Stimulated activated CD8-positive, alpha-beta memory T cell treated with anti-CD3 and anti-CD28 coated beads, Interleukin-15, amount 100 ng/mL, for 1 hour (primary cell): ENCODE data around the gene NDUFS3.
"Not testable (repeated sequence)": the region's sequence is repeated elsewhere in the genome, so short reads cannot be mapped to it uniquely, and the experiment has no call there.

Experiments
- DNase-seq: peaks from one replicate; pipeline ENCODE4 v3.0.0-alpha.2; 2020; ENCODE audit warnings: low read depth

The NDUFS3 gene

DNA sequence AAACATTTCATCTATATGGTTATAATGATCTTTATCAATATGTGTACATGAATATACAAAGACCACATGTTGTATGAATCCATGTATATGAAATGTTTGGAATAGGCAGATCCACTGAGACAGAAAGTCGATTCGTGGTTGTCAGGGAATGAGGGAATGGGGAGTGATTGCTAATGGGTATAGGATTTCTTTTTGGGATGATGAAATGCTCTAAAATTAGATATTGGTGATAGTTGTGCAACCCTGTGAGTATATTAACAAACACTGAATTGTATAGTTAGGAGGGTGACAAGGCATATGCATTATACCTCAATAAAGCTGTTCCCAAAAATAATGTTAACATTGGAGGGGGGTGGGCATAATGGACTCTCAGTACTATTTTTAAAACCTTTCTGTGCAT, 18.4 kb upstream of the NDUFS3 start:
- DNase-seq, result no peak

DNA sequence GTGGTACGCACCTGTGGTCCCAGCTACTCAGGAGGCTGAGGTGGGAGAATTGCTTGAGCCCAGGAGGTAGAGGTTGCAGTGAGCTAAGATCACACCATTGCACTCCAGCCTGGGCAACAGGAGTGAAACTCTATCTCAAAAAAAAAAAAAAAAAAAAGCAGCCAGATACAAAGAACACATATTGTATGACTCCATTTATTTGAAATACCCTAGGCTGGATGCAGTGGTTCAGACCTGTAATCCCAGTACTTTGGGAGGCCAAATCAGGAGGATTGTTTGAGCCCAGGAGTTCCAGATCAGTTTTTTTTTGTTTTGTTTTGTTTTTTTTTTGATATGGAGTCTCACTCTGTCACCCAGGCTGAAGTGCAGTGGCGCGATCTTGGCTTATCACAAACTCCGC, 16.5 kb upstream of the NDUFS3 start:
- not testable (repeated sequence) for DNase-seq

DNA sequence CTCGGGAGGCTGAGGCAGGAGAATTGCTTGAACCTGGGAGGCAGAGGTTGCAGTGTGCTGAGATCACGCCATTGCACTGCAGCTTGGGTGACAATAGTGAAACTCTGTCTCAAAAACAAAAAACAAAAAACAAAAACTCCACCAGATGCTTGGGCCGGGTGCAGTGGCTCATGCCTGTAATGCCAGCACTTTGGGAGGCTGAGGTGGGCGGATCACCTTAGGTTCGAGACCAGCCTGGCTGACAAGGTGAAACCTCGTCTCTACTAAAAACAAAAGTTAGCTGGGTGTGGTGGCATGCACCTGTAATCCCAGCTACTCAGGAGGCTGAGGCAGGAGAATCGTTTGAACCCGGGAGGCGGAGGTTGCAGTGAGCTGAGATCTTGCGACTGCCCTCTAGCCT, 14.5 kb upstream of the NDUFS3 start:
- DNase-seq, result not testable (repeated sequence)

DNA sequence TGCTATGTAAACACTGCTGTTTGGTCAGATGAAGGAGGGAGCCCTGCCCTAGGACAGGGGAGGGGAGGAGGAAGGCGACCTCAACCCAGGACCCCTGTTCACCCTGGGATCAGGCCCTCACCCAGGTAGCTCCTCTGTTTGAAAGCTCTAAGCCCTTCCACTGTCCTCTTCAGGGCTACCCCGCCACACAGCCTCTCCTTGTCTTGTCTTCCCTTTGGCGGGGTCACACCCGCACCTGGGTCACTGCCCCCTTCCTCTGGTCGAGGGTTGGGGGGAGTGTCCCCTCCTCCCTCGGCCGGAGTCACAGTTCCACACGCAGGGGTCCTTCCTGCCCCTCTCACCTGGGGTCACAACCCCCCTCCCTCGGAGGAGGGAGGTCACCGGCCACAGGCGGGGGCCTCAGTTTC, 13.9 kb upstream of the NDUFS3 start:
- no peak for DNase-seq

DNA sequence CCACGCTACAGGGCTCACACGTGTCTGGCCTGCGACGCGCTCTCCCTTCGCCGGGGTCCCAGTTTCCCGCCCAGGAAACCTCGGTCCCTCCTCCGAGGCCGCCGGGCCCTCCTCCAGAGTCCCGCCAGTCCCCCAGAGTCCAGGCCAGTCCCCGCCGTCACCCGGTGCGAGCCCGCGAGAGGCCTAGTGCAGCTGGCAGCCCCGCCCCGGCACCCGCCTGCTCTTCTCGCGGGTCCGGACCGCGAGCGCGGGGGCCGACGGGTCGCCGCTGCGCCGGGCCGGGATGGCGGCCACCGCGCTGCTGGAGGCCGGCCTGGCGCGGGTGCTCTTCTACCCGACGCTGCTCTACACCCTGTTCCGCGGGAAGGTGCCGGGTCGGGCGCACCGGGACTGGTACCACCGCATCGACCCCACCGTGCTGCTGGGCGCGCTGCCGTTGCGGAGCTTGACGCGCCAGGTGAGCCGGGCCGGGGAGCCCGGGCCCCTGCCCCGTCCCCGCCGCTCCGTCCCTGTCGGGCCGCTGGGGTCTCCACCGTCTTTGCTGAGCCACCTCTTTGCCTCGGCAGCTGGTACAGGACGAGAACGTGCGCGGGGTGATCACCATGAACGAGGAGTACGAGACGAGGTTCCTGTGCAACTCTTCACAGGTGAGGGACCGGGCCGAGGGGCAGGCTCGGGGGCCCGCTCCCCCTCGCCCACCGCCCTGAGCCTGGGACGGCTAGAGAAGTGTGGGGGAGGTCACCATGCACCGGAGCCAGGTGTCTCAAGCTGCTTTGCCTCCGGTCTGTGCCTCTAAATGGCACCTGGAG, 13.3 kb upstream of the NDUFS3 start, which contains the start of gene PTPMT1:
TSS of gene PTPMT1 (plus strand) at position 260 of the 809 bp plus-strand sequence. CDS start at position 284, 24 bp downstream.
- no peak for DNase-seq

DNA sequence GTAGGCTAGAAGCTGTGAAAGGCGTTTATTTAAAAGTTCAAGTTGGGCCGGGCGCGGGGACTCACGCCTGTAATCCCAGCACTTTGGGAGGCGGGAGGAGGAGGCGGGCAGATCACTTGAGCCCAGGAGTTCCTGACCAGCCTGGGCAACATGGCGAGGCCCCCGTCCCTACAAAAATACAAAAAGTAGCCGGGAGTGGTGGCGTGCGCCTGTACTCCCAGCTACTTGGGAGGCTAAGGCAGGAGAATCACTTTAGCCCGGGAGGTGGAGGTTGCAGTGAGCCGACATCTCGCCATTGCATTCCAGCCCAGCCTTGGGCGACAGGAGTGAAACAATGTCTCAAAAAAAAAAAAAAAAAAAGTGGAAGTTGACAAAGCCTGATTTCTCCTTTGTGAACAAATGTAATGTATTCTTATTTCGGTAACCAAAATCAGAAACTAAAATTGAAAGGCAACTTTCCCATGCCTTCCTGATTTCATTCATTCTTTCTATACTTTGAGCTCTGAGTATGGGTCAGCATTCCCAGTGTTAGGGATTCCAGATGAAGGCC, 12.7 kb upstream of the NDUFS3 start:
- DNase-seq, result no peak

DNA sequence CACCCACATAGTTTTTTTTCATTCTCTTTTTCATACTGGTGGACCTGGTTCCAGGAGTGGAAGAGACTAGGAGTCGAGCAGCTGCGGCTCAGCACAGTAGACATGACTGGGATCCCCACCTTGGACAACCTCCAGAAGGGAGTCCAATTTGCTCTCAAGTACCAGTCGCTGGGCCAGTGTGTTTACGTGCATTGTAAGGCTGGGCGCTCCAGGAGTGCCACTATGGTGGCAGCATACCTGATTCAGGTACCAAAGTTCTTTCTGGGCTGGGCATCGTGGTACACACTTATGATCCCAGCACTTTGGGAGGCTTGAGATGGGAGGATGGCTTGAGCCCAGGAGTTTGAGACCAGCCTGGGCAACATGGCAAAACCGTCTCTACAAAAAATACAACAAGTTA, 9.2 kb upstream of the NDUFS3 start:
- no peak for DNase-seq

DNA sequence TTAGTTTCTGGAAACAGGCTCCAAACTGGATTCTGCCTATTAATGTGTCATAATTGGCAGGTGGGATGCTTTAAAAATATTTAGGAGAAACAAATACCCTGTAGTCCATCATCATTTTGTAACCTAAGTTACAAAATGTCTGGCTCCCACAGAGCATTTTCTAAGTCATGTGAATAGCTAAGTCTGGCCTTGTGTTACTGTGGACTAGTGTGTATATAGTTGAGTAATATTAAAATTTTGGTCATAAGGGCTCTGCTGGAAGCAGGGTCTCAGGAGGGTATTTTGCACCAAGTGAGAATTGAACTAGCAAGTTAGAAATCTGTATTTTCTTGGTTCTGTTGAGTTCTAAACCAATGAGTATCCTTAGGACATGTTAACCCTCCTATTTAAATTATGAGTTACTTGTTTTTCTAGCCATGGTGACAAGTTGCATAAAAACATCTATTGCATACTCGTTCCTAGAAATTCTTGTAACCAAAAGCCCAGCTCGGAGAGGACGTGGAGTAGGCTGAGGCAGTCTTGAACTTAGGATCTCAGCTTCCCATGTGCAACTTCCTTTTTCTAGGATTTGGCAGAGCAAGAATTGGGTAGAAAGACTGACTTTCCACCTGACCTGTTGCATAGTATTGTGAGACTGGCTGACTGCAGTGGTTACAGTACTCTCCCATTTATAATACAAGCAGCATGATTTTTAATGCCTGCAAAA, 8.1 kb upstream of the NDUFS3 start:
- DNase-seq, result no peak

DNA sequence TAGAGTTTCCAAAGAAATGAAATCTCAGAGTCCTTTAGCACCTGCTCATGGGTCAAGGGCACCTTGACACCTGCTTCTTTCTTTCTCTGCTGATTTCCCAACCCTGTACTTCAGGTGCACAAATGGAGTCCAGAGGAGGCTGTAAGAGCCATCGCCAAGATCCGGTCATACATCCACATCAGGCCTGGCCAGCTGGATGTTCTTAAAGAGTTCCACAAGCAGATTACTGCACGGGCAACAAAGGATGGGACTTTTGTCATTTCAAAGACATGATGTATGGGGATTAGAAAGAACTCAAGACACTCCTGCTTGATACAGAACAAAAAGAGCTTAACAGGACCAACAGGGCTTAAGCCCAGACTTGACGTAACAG, 7.5 kb upstream of the NDUFS3 start:
- no peak for DNase-seq

DNA sequence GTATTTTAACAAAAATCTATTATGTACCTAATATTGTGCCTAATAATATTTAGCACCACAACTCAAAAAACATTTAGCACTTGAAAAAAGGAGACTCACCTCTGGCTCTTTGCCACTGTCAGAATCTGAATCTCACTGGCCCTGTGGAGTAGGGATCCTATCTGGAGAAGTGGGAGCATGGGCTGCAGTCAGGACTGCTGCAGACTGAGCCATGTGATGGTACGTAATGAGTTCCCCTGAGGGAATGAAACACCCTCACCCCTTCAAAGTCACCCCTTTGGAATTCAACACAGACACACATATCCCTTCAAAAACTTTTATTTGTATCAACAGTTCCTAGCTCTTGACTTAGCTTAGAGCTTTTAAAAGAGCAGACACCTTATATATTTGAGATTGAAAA, 7.0 kb upstream of the NDUFS3 start:
- no peak for DNase-seq

DNA sequence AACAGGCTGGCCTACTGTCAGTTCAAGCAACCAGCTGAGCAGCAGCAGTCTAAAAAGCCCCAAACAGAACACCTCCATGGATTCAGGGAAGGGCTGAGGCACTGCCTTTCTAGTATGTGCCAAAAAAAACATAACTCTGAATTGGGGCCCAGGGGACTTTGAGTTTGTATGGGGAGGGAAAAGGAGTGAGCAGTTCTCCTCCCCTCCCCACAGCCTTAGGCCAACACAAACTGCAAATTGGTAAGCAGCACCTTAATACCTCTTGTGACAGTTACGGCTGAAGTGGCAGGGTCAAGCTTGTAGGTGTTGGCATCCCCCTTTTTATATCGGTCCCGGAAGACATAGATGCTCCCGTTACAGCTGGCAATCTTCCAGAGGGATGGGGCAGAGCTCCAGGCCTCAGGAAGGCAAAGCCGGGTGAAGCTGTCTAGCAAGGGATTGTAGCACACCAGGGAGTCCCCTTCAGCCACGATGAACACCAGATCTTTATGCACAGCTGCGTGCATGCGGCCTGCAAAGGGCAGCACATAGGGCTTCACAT, 6.1 kb upstream of the NDUFS3 start:
- DNase-seq, result no peak

DNA sequence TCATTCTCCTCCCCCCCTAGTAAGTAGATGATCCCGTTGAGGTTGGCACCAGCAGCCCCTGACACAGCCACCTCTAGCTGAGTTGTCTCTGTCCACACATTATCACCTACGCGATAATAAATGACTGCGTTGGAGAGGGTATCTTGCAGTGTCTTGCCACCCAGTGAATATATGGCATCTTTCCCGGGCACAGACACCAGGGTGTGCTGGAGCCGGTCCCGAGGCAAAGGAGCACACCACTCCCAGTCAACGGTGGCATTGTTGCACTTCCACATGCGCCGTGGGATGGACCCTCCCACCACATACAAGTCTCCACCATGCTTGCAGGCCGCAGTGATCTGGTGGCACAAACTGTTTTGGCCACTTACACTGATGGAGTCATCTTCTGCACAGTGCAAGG, 5.6 kb upstream of the NDUFS3 start:
- no peak for DNase-seq

DNA sequence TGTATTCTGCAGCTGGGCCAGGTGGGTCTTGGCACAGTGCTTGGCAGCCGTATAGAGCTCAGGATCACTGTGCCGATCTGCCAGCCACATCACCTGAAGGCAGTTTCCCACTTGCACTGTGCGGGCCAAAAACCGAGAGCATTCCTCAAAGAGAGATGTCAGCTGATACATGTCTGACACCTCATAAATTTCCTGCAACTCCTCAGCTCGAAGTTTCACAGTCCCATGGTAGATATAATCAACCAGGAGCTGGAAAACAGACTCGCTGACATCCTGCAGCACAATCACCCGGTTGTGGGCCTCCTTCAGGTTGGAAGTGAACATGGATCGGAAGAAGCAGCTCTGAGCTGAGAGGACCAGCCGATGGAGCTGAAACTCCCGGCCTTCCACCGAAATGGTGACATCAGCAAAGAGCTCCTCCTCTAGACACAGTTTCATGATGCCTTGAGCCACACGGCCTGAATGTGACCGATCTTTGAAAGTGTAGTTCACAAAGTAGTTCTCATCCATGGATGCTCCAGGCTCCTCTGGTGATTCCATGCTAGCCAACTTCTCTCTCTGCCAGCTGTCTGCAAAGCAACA, 1.3 kb upstream of the NDUFS3 start:
- DNase-seq, result no peak

DNA sequence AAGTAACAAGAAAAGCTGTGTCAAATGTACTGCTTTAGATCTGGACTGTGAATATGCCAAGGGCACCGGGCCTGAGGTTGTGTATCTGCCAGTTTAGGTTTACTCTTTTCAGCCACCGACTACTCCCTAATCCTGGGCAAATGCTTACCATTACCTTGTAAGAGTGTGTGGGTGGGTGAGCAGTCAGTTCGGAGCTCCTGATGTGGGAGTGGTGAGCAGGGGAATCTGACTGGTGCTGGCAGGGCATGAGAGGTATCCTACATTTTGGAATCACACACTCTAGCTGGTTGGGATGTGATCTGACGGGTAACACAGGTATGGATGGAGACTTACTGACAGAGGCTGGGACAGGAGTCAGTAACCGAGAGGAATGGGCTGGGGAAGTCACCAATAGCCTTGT, 5.0 kb downstream of the NDUFS3 start:
- no peak for DNase-seq

DNA sequence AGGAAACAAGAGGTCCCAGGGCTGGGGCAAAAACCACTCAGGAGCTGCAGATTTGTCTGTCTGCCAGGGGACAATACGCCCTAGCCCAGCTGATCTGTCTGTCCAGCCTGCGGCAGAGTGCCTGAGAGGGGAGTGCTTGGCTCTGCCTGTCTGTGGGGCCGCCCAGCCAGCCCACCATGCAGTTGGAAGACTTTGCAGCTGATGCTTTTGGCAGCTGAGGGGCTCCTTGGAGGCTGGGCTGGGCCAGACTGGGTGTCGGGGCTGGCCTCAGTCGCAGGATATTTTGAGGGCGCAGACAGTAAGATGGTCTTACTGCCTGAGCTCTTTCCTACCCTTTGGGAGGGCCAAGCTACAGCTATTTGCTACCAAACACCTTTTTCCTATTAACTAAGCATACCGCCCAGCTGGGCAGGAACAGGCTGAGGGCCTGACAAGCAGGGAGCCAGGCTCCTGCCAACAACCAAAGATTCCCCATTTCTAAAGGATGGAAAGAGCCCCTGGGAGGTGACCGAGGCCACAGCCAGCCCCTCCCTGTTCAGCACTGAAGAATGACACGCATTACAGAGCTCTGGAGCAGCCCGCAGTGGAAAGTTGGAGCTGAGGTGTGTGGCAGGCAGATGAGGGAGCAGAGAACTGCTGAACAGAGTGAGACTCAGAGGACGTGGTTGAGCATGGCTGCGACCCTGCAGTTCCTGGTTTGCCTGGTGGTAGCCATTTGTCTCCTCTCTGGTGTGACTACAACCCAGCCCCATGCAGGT, 7.4 kb downstream of the NDUFS3 start, which contains the start of gene FAM180B:
TSS of gene FAM180B (plus strand) at position 581 of the 758 bp plus-strand sequence. CDS start at position 672, 91 bp downstream.
- no peak for DNase-seq

DNA sequence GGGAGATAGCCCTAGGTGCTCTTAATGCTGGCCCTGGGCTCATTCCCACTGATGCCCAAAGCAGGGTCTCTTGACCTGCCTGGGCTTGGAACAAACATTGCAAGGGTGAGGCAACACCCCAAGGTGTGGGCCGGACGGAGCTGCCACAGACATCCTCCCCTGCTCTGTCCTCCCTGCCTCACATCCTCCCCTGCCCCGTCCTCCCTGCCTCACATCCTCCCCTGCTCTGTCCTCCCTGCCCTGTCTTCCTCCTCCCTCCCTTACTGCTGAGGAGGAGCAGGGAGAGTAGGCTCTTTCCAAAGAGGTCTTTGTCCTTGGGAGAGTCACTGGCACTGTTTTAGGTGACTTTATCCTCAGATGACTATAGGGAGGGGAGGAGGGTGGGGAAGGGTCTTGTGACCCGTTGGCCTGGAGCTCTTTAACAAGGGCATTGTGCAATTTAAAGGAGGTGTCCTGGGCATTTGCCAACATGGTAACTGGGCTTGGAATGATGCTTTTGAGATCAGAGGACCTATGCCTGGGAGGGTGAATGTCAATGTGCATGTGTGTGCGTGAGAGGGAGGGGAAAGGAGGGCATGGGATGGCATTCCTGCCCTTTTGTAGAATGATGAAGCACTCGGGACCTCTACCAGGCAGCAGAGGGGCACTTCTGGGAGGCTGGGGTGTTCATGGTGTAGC, 8.3 kb downstream of the NDUFS3 start:
- no peak for DNase-seq

DNA sequence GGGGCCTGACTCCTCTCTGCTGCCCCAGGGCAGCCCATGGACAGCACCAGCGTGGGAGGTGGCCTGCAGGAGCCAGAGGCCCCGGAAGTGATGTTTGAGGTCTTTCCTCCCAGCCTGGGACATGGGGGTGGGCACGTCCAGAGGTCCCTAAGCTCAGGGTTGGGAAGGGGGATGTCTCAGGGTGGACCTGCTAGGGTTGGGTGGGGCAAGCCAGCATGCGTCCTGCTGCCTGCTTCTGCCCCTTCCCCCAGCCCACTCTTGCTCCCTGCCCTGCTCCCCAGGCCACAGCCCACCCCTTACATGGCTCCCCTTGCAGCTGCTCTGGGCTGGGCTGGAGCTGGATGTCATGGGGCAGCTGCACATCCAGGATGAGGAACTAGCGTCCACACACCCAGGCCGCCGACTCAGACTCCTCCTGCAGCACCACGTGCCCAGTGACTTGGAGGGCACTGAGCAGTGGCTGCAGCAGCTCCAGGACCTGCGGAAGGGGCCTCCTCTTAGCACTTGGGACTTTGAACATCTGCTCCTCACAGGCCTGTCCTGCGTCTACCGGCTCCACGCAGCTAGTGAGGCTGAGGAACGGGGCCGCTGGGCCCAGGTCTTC, 9.0 kb downstream of the NDUFS3 start:
- no peak for DNase-seq

DNA sequence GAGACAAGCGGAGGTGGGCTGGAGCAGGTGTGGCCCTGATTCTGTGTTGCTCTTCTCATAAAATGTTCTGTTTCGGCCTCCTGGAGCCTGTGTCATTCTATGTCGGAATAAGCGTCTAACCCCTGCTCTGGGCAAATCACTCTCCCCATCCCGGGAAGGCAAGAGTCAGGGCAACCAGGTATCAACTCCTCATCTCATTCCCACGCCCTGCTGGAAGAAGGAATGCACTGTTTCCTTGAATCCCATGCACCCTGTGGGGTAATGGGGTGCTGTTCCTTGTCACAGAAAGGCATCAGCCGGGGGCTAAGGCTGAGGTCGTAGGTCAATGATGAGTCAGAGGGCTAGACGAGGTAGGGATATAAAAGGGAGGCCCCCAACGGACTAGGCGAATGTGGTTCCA, 10.2 kb downstream of the NDUFS3 start:
- no peak for DNase-seq

DNA sequence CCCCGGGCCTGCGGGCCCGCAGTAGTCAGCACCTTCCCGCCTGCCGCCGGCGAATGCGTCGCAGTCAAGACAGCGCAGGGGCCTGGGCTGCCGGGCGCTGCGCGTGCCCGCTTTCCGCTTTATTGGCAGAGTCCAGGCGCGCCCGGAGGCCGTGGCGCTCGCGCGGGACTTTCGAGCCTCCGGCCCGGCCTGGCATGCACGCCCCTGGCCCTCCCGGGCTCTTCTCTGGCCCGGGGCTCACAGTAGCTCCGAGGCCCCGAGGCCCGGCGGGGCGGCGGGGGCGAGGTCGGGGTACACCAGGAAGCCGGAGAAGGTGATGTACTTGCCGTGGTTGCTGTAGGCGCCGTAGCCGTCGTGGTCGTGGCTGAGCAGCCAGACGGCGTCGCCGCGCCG, 10.7 kb downstream of the NDUFS3 start:
- no peak for DNase-seq

DNA sequence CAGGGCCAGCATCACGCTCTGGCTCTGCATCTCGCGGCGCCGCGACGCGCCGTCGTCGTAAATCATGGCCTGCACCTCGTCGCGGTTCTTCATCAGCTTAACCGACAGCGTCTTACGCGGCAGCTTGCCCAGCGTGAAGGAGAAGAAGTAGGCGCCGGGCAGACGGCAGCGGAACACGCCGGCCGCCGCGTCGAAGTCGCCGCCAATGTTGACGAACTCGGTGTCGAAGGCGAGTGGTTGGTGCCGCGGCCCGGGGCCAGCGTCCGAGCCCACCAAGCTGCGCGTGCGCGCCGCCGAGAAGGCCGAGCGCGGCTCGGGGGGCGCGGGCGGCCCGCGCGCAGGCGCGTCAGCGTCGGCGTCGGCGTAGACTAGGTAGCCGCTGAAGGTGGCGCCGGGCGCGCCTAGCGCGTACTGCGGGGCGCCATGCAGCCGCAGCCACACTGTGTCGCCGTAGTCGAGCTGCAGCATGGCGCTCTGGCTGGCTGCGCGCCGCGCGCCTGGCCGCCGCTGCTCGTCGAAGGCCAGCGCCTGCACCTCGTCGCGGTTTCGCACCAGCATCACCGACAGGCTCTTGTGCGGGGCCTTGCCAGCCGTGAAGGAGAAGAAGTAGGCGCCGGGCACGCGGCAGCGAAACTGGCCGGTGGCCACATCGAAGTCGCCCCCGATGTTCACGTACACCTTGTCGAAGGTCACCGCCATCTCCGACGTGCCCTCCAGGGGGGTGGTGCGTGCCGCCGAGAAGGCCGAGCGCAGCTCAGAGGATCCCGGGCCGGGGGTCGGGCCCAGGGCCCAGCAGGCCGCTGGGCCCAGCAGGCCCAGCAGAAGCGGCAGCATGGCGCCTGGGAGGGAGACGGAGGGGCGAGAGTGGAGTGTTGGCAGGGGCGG, 11.3 kb downstream of the NDUFS3 start:
- DNase-seq, result no peak
